Sigmoid colon (tissue), 4 donors: ENCODE results near the gene GRK1.

Experiments
- CTCF ChIP-seq, 4 experiments: fragments of 450-650 bp in 3 of 4; fragments of 200-600 bp in 1 of 4; IDR thresholded peaks; one replicate each; pipeline ENCODE4 v1.5.1; 2016 to 2019; ENCODE audit warnings: antibody characterized with exemption in 4 of 4, mild to moderate bottlenecking in 3 of 4, moderate library complexity in 2 of 4
- POLR2A ChIP-seq, 2 donors: fragments of 450-650 bp; IDR thresholded peaks; one replicate each; pipeline ENCODE4 v1.6.1; 2016; ENCODE audit warnings: antibody characterized with exemption in 2 of 2, mild to moderate bottlenecking in 2 of 2, moderate library complexity in 2 of 2
- POLR2AphosphoS5 ChIP-seq, 4 donors: sonication (generic); formaldehyde crosslinking; IDR thresholded peaks; one replicate each; pipeline ENCODE4 v1.6.1; 2017; ENCODE audit warnings: antibody characterized with exemption in 4 of 4

GRCh38 chr13:113633485-113633873 is 33.5 kb upstream of the GRK1 start:
- TF ChIP-seq CTCF (IDR thresholded peaks at IDR 0.05) (no peak), POLR2A (IDR thresholded peaks at IDR 0.05) (no peak), POLR2AphosphoS5 (IDR thresholded peaks at IDR 0.05) (no peak)
